Fibroblast of the aortic adventitia (primary cell): Measurements from ENCODE around the gene OSM. TPM values are rescaled to one million over a fixed set of nuclear protein-coding genes. Genes with fewer than 3 reads are reported as not detected.

Source experiments
- DNase-seq: peaks from one replicate; pipeline ENCODE4 v3.0.0-alpha.2; 2010; ENCODE audit warnings: low read depth
- H3K4me3 ChIP-seq: 2 replicates; pipeline ENCODE4 v1.5.1; 2011; ENCODE audit warnings: low read depth, mild to moderate bottlenecking, control low read depth, low read length, moderate library complexity
- total RNA-seq: library from RNA; depleted of rRNA; stranded (reverse); fragments of >200 nt; gene quantifications from 2 replicates; pipeline ENCODE4 v1.2.3, GENCODE V29; 2012; ENCODE audit warnings: low replicate concordance
- TF ChIP-seq, protein P1 (sequence below): IDR thresholded peaks from 2 replicates; pipeline ENCODE4 v1.5.1; 2011; ENCODE audit warnings: mild to moderate bottlenecking, low read length, control low read depth, inconsistent platforms; ENCODE audit not compliant: insufficient read depth

Gene OSM
- total RNA-seq, 1 donor, result not detected

DNA sequence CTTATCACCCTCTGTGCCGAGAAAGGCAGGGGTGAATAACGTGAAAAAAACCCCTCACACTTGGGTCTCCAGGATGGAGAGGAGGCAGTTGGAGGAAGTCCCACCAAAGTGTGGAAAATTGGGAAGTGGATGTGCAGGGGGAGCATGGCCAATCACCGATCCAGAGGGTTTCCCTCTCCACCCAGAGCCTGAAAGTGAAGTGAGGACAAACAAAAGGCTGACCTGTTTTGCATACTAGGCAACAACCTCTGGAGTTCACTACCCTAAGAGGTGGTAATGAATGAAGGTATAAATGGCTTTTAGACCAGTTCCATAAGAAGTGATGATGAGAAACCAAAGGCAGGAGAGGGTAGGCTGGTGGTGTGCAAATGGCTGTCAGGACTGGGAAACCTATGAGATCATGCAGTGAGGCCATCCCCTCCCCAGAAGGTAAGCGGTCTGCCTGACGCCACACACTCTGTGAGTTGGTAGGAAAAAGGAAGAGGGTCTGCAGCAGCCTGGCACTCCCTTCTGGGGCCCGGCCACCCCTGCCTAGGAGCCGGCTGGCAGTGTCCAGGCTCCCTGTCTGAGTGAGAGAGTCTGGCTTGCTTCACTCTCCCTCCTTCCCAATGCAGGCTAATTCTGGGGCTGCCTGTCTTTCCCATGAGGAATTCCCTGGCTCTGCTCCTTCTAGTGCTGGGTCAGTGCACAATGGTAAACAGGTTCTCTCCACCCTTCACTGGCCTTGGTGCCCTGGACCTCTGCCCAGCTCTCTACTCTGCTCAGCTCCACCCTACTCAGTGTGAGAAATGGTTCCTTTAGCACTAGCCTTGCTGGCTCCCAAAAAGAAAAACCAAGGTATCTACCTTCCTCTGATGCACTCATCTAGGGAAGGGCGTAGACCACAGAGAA is 44.5 kb upstream of the OSM start:
- TF ChIP-seq, protein P1, sequence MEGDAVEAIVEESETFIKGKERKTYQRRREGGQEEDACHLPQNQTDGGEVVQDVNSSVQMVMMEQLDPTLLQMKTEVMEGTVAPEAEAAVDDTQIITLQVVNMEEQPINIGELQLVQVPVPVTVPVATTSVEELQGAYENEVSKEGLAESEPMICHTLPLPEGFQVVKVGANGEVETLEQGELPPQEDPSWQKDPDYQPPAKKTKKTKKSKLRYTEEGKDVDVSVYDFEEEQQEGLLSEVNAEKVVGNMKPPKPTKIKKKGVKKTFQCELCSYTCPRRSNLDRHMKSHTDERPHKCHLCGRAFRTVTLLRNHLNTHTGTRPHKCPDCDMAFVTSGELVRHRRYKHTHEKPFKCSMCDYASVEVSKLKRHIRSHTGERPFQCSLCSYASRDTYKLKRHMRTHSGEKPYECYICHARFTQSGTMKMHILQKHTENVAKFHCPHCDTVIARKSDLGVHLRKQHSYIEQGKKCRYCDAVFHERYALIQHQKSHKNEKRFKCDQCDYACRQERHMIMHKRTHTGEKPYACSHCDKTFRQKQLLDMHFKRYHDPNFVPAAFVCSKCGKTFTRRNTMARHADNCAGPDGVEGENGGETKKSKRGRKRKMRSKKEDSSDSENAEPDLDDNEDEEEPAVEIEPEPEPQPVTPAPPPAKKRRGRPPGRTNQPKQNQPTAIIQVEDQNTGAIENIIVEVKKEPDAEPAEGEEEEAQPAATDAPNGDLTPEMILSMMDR, result no peak
- peak overlapping the region; percentile 33 for H3K4me3 ChIP-seq
- DNase-seq, result peak; percentile 95

DNA sequence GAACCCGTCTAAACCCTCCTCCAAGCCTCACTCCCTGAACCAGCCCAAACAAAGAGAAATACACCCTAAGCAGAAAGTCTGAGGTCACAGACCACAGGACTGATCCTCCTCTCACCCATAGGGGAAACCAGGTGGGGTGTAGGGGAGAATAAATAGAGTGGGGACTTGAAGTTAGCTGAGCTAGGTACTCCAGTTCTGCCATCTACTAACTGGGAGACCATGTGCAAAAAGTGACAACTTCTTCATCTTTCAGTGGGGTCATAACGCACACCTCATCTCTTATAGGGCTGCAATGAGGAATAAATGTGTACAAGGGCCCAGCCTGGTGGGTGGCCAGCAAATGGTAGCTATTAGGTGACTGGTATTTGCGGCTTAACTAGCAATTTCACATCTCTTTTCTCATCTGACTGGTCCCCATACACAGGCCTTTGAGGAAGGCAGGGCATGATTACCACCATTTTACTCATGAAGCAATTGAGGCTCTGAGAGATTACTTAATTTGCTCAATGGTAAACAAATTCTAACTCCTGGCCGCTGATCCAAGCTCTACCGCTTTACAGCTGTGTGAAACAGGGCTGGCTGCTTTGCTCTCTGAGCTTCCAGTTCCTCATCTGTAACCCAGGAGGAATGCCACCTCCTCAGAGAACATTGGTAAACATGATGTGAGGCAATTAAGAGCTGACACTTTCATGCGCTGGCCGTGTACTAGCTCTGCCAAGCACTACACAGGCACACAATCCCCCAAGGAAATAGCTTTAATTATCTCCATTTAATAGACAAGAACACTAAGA is 43.5 kb upstream of the OSM start:
- no peak overlapping the region for H3K4me3 ChIP-seq
- TF ChIP-seq, protein P1, result no peak
- DNase-seq, result peak; percentile 70

DNA sequence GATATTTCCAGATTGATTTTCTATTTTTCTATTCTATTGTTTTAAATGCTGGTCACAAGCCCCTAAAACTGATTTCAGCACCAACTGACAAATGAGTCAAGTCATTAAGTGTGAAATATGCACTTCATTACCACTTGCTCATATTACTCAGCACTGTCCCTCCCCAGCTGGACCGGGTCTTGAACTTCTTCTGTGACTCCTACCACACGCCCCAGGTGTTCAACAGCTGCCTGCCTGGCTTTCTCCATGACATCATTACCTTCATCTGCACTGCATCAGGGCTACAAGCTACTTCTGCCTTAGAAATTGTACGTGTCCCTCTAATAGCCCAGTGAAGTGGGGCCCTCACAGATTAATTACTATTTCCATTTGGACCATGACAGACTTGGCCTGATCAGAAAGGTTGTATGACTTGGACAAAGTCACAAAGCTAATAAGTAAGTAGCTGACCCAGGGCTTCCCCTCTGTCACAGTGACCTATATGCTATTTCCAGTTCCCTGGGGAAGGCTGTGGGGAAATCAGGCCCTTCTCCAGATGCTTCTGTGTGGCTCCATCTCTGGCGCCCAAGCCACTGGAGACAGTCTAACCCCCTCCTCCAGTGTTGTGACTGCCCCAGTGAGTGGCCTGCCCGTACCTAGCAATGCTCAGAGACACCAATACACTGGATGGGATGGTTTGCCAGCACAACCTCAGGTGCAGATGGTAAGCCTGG is 42.0 kb upstream of the OSM start:
- DNase-seq, result no peak
- TF ChIP-seq, protein P1, result no peak
- H3K4me3 ChIP-seq, result no peak overlapping the region

DNA sequence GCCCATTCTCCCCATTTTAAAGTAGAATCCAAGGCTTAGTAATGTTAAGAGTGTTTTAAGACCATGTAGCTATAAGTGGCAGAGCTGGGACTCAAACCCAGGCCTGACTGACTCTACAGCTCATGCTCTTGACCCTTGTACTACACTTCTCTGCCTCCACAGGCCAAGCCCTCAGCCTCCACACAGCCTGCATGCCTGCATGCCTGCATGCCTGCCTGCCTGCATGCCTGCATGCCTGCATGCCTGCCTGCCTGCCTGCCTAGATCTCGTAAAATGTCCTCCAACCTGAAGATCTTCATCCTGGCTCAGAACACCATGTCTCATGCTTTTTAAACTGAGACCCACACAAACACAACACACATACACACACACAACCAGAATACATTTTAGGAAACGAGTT is 41.4 kb upstream of the OSM start:
- TF ChIP-seq, protein P1, result no peak
- no peak overlapping the region for H3K4me3 ChIP-seq
- DNase-seq, result no peak

DNA sequence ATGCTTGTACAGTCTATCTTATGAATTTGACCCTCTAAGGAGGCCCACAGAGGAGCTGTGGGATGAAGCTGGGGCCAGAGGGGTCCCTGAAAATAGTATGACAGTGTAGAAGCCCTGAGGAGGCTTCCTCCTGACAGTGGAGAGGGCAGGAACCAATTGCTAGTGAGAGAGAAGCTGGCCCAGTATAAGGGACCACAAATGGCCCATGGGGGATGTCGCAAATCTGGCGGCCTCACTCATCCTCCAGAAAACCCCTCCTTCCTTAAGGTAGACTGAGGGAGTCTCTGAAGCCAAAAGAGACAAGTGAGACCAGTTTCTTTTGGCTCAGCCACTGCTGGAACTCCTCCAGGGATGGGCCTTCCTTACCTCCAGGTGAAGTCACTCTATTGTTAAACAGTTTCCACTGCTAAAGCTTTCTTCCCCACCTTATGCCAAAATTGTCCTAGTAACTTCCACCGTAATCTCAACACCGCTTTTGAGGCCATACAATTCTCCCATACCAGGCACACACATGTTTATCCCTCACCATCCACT is 40.5 kb upstream of the OSM start:
- TF ChIP-seq, protein P1, result no peak
- no peak for DNase-seq
- H3K4me3 ChIP-seq, result no peak overlapping the region

DNA sequence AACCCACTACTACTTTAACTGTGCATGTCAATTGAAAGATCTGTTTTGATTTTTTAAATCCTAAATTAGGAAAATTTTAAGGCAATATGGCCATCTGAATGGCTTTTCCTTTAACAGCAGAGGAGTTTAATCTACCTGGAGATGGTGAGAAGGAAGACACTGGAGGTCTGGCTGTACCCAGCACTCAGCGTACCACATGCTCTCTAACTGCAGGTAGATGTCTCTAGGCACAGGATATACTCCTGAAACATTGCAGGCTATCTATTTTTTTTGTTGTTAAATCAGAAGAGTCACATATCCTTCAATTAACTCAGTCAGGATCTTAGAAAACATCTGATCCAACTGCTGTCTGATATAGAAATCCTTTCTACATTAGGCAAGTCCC is 40.0 kb upstream of the OSM start:
- no peak for DNase-seq
- no peak overlapping the region for H3K4me3 ChIP-seq
- TF ChIP-seq, protein P1, result no peak
